ENCODE results near the gene ZNF724. TPM values are rescaled to one million over a fixed set of nuclear protein-coding genes. Genes with fewer than 3 reads are reported as not detected.
"Not testable (repeated sequence)": the region's sequence is repeated elsewhere in the genome, so short reads cannot be mapped to it uniquely, and the experiment has no call there.

The ZNF724 gene
- polyA plus RNA-seq (2013, experiment 1 of 2; ENCODE audit: insufficient read length), result 1.3 TPM
- polyA plus RNA-seq (2013, experiment 2 of 2; ENCODE audit: insufficient read length), result 0.23 TPM

- peak; percentile 99 for DNase-seq
Measured at GRCh38 chr19:23249911-23250649, at the start of gene ZNF724. Gene ZNF724 (minus strand): TSS chr19:23250394. CDS start chr19:23250242, 152 bp downstream.

- DNase-seq, result no peak
Measured at GRCh38 chr19:23294141-23294540, 43.9 kb upstream of the ZNF724 start.

- not testable (repeated sequence) for DNase-seq
Measured at GRCh38 chr19:23289966-23290365, 39.8 kb upstream of the ZNF724 start.

GRCh38 chr19:23287620-23288019 lies 37.4 kb upstream of the ZNF724 start:
- DNase-seq, result no peak

GRCh38 chr19:23286477-23286876 lies 36.3 kb upstream of the ZNF724 start:
- no peak for DNase-seq

- DNase-seq, result no peak
Measured at GRCh38 chr19:23285948-23286347, 35.8 kb upstream of the ZNF724 start.

- not testable (repeated sequence) for DNase-seq
Measured at GRCh38 chr19:23285326-23285725, 35.1 kb upstream of the ZNF724 start.

- peak; percentile 26 for DNase-seq
Measured at GRCh38 chr19:23283925-23284324, 33.7 kb upstream of the ZNF724 start.

GRCh38 chr19:23281663-23282276 lies 31.6 kb upstream of the ZNF724 start:
- no peak for DNase-seq

GRCh38 chr19:23278118-23278517 lies 27.9 kb upstream of the ZNF724 start:
- DNase-seq, result not testable (repeated sequence)

GRCh38 chr19:23273590-23274412 lies 23.6 kb upstream of the ZNF724 start:
- peak; percentile 87 for DNase-seq

GRCh38 chr19:23273022-23273589 lies 22.9 kb upstream of the ZNF724 start:
- DNase-seq, result no peak

GRCh38 chr19:23263870-23264590 lies 13.8 kb upstream of the ZNF724 start:
- DNase-seq, result no peak

- no peak for DNase-seq
Measured at GRCh38 chr19:23263396-23263795, 13.2 kb upstream of the ZNF724 start.

- no peak for DNase-seq
Measured at GRCh38 chr19:23262920-23263319, 12.7 kb upstream of the ZNF724 start.

GRCh38 chr19:23261496-23262020 lies 11.4 kb upstream of the ZNF724 start:
- no peak for DNase-seq

GRCh38 chr19:23260956-23261355 lies 10.8 kb upstream of the ZNF724 start:
- DNase-seq, result no peak

GRCh38 chr19:23259961-23260360 lies 9.8 kb upstream of the ZNF724 start:
- DNase-seq, result no peak

GRCh38 chr19:23255700-23256099 lies 5.5 kb upstream of the ZNF724 start:
- DNase-seq, result no peak

GRCh38 chr19:23254141-23254910 lies 4.1 kb upstream of the ZNF724 start:
- DNase-seq, result no peak

GRCh38 chr19:23253256-23253655 lies 3.1 kb upstream of the ZNF724 start:
- not testable (repeated sequence) for DNase-seq
